Caco-2 (cell line): Measurements from ENCODE around the gene PMVK. TPM values are rescaled to one million over a fixed set of nuclear protein-coding genes. Genes with fewer than 3 reads are reported as not detected.

ENCODE experiments used
- BruUV-seq: library from RNA; stranded (reverse); fragments of 400-500 nt; replicated peaks from 2 replicates; lab custom pipeline; 2021; lab: Mats Ljungman, UMichigan
- CTCF ChIA-PET: fragments of 300-600 bp; sonication (Branson Sonifier 250); formaldehyde crosslinking; loops from one replicate; lab custom pipeline; 2022; ENCODE audit warnings: antibody characterized with exemption; lab: Charles Lee
- POLR2A ChIA-PET: fragments of 300-600 bp; sonication (Branson Sonifier 250); formaldehyde crosslinking; loops from one replicate; lab custom pipeline; 2022; ENCODE audit warnings: antibody characterized with exemption; lab: Charles Lee
- DNase-seq, 2 experiments: peaks; one replicate each; pipeline versions ENCODE4 v3.0.0 to v3.0.0-alpha.2; 2020 to 2022
- H3K27me3 ChIP-seq: replicated peaks from 2 replicates; pipeline ENCODE4 v1.6.0; 2011; ENCODE audit warnings: low read length; ENCODE audit not compliant: control insufficient read depth, insufficient read depth
- H3K36me3 ChIP-seq: 2 replicates; pipeline ENCODE4 v1.5.1; 2011; ENCODE audit warnings: low read length; ENCODE audit not compliant: control insufficient read depth, insufficient read depth
- H3K4me1 ChIP-seq: fragments of 250-450 bp; sonication (Bioruptor Pico); 2 replicates; pipeline ENCODE4 v1.5.1; 2020; ENCODE audit warnings: mild to moderate bottlenecking
- H3K4me3 ChIP-seq: 2 replicates; pipeline ENCODE4 v1.5.1; 2011; ENCODE audit warnings: low read depth, mild to moderate bottlenecking, control low read depth, low read length
- H3K9me3 ChIP-seq: fragments of 250-450 bp; sonication (Bioruptor Pico); 2 replicates; pipeline ENCODE4 v1.5.1; 2020; ENCODE audit warnings: mild to moderate bottlenecking, moderate library complexity
- H3K27ac Mint-ChIP-seq: one replicate; pipeline ENCODE4 v1.8.0; 2022; ENCODE audit warnings: mixed read lengths; ENCODE audit not compliant: unreplicated experiment
- H3K27me3 Mint-ChIP-seq: one replicate; pipeline ENCODE4 v1.8.0; 2022; ENCODE audit warnings: mixed read lengths; ENCODE audit not compliant: insufficient read depth, unreplicated experiment
- H3K36me3 Mint-ChIP-seq: one replicate; pipeline ENCODE4 v1.8.0; 2022; ENCODE audit warnings: mild to moderate bottlenecking, mixed read lengths; ENCODE audit not compliant: insufficient read depth, unreplicated experiment
- H3K4me1 Mint-ChIP-seq: one replicate; pipeline ENCODE4 v1.8.0; 2022; ENCODE audit warnings: low read depth, mixed read lengths; ENCODE audit not compliant: unreplicated experiment
- H3K4me3 Mint-ChIP-seq: one replicate; pipeline ENCODE4 v1.8.0; 2022; ENCODE audit warnings: mild to moderate bottlenecking, moderate library complexity, mixed read lengths; ENCODE audit not compliant: unreplicated experiment
- H3K9me3 Mint-ChIP-seq: one replicate; pipeline ENCODE4 v1.8.0; 2022; ENCODE audit warnings: mixed read lengths; ENCODE audit not compliant: unreplicated experiment
- CTCF ChIP-seq, 2 experiments: fragments of 200-600 bp in 1 of 2; IDR thresholded peaks; 1 replicate in 1 of 2; 2 replicates in 1 of 2; pipeline versions ENCODE4 v1.5.1 to v1.8.0; 2011 to 2022; ENCODE audit warnings: antibody characterized with exemption in 1 of 2, control low read depth in 1 of 2, inconsistent platforms in 1 of 2, low read depth in 1 of 2, low read length in 1 of 2, mild to moderate bottlenecking in 1 of 2, moderate library complexity in 1 of 2; ENCODE audit not compliant: insufficient read depth in 1 of 2, severe bottlenecking in 1 of 2, unreplicated experiment in 1 of 2
- intact Hi-C: fragments of 100-400 bp; cut with micrococcal nuclease; formaldehyde crosslinking; loops from one replicate; pipeline ENCODE4 v1.10.0; 2022; ENCODE audit not compliant: unreplicated experiment
- total RNA-seq: library from RNA; stranded (reverse); gene quantifications from 2 replicates; pipeline ENCODE4 v1.2.3, GENCODE V29; 2022

Gene PMVK
- total RNA-seq, 1 experiment from 2014 or later: 25.1 TPM

- no TSS peak for BruUV-seq
- POLR2A ChIA-PET: no interaction called here
- CTCF ChIA-PET: no interaction called here
- H3K27me3 ChIP-seq: no peaks in the 10 kb centered on the region
- H3K36me3 ChIP-seq: no peaks in the 10 kb centered on the region
- H3K4me3 Mint-ChIP-seq: no peak overlapping the region
- 0 out of 2 replicates have a peak, but pooled peaks cover 5% of the 10 kb centered on the region for H3K4me1 ChIP-seq
- peaks cover 9% of the 10 kb centered on the region for H3K27me3 Mint-ChIP-seq
- no peaks in the 10 kb centered on the region for H3K36me3 Mint-ChIP-seq
- no peaks in the 10 kb centered on the region for H3K9me3 Mint-ChIP-seq
- no peaks in the 10 kb centered on the region for H3K4me1 Mint-ChIP-seq
- no peak for DNase-seq
- no peaks in the 10 kb centered on the region for H3K9me3 ChIP-seq
- intact Hi-C loops: no loop called here
- no peak for TF ChIP-seq CTCF (IDR thresholded peaks at IDR 0.05; ENCODE audit: insufficient read depth in 1 of 2, low read depth in 1 of 2, low read length in 1 of 2, severe bottlenecking in 1 of 2, unreplicated experiment in 1 of 2)
- H3K4me3 ChIP-seq: no peak overlapping the region
- H3K27ac Mint-ChIP-seq: no peak overlapping the region
These were observed 45.1 kb downstream of the PMVK start for GRCh38 chr1:154891452-154891851.

- ChIA-PET POLR2A (no interaction called here), CTCF (no interaction called here)
- intact Hi-C loops: no loop called here
- Histone ChIP-seq H3K27me3 (no peaks in the 10 kb centered on the region), H3K36me3 (no peaks in the 10 kb centered on the region), H3K9me3 (no peaks in the 10 kb centered on the region), H3K4me3 (no peak overlapping the region), H3K4me1 (0 out of 2 replicates have a peak, but pooled peaks cover 5% of the 10 kb centered on the region)
- Mint-ChIP-seq H3K36me3 (no peaks in the 10 kb centered on the region), H3K4me1 (peaks cover 7% of the 10 kb centered on the region), H3K27ac (no peak overlapping the region), H3K9me3 (no peaks in the 10 kb centered on the region), H3K4me3 (no peak overlapping the region), H3K27me3 (peaks cover 12% of the 10 kb centered on the region)
- TF ChIP-seq CTCF (IDR thresholded peaks at IDR 0.05; ENCODE audit: insufficient read depth in 1 of 2, low read depth in 1 of 2, low read length in 1 of 2, severe bottlenecking in 1 of 2, unreplicated experiment in 1 of 2): no peak
- BruUV-seq: no TSS peak
- DNase-seq: no peak
These were observed 47.8 kb downstream of the PMVK start for GRCh38 chr1:154888757-154889156.

- DNase-seq: no peak
- no peaks in the 10 kb centered on the region for H3K9me3 ChIP-seq
- no peaks in the 10 kb centered on the region for H3K36me3 ChIP-seq
- POLR2A ChIA-PET: interaction anchor here (0.5 kb wide), 1 partner anchor 21 kb away, joined by 4 read pairs; no protein-coding TSS in a partner anchor
- CTCF ChIA-PET: interaction anchor here (1.4 kb wide), 1 partner anchor 8 kb away, joined by 3 read pairs; no protein-coding TSS in a partner anchor
- BruUV-seq: no TSS peak
- no peak overlapping the region for H3K4me3 Mint-ChIP-seq
- peaks cover 12% of the 10 kb centered on the region for H3K27me3 Mint-ChIP-seq
- H3K27ac Mint-ChIP-seq: no peak overlapping the region
- no peaks in the 10 kb centered on the region for H3K36me3 Mint-ChIP-seq
- no peak overlapping the region for H3K4me3 ChIP-seq
- H3K27me3 ChIP-seq: no peaks in the 10 kb centered on the region
- H3K9me3 Mint-ChIP-seq: no peaks in the 10 kb centered on the region
- intact Hi-C loops: no loop called here
- peaks cover 7% of the 10 kb centered on the region for H3K4me1 Mint-ChIP-seq
- 0 out of 2 replicates have a peak, but pooled peaks cover 5% of the 10 kb centered on the region for H3K4me1 ChIP-seq
- no peak for TF ChIP-seq CTCF (IDR thresholded peaks at IDR 0.05; ENCODE audit: insufficient read depth in 1 of 2, low read depth in 1 of 2, low read length in 1 of 2, severe bottlenecking in 1 of 2, unreplicated experiment in 1 of 2)
These were observed 50.1 kb downstream of the PMVK start for GRCh38 chr1:154886281-154887015.
